DMS 273 treated with DMSO at 0.1 percent for 48 hours (cell line): ENCODE data around the gene IL1RAPL2.
"Not testable (repeated sequence)": the region's sequence is repeated elsewhere in the genome, so short reads cannot be mapped to it uniquely, and the experiment has no call there.

Experiments used
- DNase-seq: peaks from one replicate; lab custom pipeline; 2025; lab: John Stamatoyannopoulos, UW

Gene IL1RAPL2

GRCh38 chrX:104565791-104566680 is at the start of gene IL1RAPL2:
TSS of gene IL1RAPL2 (plus strand) at chrX:104566199.
- no peak for DNase-seq

GRCh38 chrX:104522386-104522785 is 43.6 kb upstream of the IL1RAPL2 start:
- no peak for DNase-seq

- DNase-seq: no peak
Measured at GRCh38 chrX:104523858-104524257, 42.1 kb upstream of the IL1RAPL2 start.

- DNase-seq: no peak
Measured at GRCh38 chrX:104539081-104539480, 26.9 kb upstream of the IL1RAPL2 start.

GRCh38 chrX:104542447-104542846 is 23.6 kb upstream of the IL1RAPL2 start:
- DNase-seq: not testable (repeated sequence)

GRCh38 chrX:104564335-104564734 is 1.7 kb upstream of the IL1RAPL2 start:
- no peak for DNase-seq

- DNase-seq: no peak
Measured at GRCh38 chrX:104564921-104565703, 887 bp upstream of the IL1RAPL2 start.

GRCh38 chrX:104566681-104567501 is 892 bp downstream of the IL1RAPL2 start:
- DNase-seq: no peak

GRCh38 chrX:104567506-104567905 is 1.5 kb downstream of the IL1RAPL2 start:
- no peak for DNase-seq

GRCh38 chrX:104568304-104568915 is 2.4 kb downstream of the IL1RAPL2 start:
- DNase-seq: no peak

GRCh38 chrX:104618106-104618895 is 52.3 kb downstream of the IL1RAPL2 start:
- DNase-seq: no peak

- DNase-seq: no peak
Measured at GRCh38 chrX:104621781-104622180, 55.8 kb downstream of the IL1RAPL2 start.

- DNase-seq: no peak
Measured at GRCh38 chrX:104641176-104641575, 75.2 kb downstream of the IL1RAPL2 start.

- DNase-seq: no peak
Measured at GRCh38 chrX:104647084-104647483, 81.1 kb downstream of the IL1RAPL2 start.

- DNase-seq: no peak
Measured at GRCh38 chrX:104659005-104659744, 93.2 kb downstream of the IL1RAPL2 start.

GRCh38 chrX:104660092-104660491 is 94.1 kb downstream of the IL1RAPL2 start:
- no peak for DNase-seq

GRCh38 chrX:104662694-104663093 is 96.7 kb downstream of the IL1RAPL2 start:
- DNase-seq: no peak

- no peak for DNase-seq
Measured at GRCh38 chrX:104665691-104666090, 99.7 kb downstream of the IL1RAPL2 start.

- no peak for DNase-seq
Measured at GRCh38 chrX:104668550-104668949, 102.6 kb downstream of the IL1RAPL2 start.

- no peak for DNase-seq
Measured at GRCh38 chrX:104669063-104669462, 103.1 kb downstream of the IL1RAPL2 start.
